ENCODE results near the gene LHFPL4. TPM values are rescaled to one million over a fixed set of nuclear protein-coding genes. Genes with fewer than 3 reads are reported as not detected.
A peak's percentile ranks its signal among the peaks of the same experiment; 100 is the strongest.

The LHFPL4 gene
- total and polyA plus RNA-seq, 7 experiments from 2014 or later: 0.08 to 0.13 TPM; not detected in 5

DNA sequence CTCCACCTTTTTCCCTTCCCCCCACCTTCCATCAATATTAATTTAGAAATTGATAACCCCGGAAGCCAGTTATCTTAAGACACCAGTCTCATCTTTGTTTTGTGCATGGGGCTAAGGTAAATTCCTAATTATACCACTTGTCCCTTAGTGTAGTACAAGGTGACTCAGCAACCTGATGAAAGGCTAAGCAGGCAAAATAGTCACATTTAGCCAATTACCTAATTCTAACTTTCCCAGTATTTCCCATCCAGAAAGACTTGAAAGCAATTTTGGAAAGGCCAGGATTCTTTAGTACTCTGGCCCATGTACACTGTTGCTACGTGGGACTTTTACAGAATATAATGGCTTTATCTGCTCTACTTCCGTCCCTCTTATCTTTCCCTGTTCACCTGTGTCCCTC lies 83.6 kb downstream of the LHFPL4 start:
- no peaks in the 10 kb centered on the region for H3K9me3 Mint-ChIP-seq
- Histone ChIP-seq H3K4me3 (ENCODE audit: low read length) (no peak overlapping the region), H3K27ac (ENCODE audit: low read depth, low read length) (no peak overlapping the region), H3K4me1 (ENCODE audit: control insufficient read depth in 2 of 2, insufficient read depth in 2 of 2, low read length in 2 of 2) (no peaks in the 10 kb centered on the region), H3K36me3 (ENCODE audit: control insufficient read depth in 2 of 3, insufficient read depth in 3 of 3, low read length in 3 of 3) (peaks cover 23 to 96% (median 56%) of the 10 kb centered on the region in 3 experiments), H3K9me3 (ENCODE audit: control insufficient read depth in 2 of 3, low read length in 3 of 3) (no peaks in the 10 kb centered on the region), H3K27me3 (ENCODE audit: control insufficient read depth in 2 of 2, insufficient read depth in 2 of 2, low read length in 2 of 2) (no peaks in the 10 kb centered on the region)
- ATAC-seq (no peak), DNase-seq (no peak)
- CTCF ChIA-PET: no interaction called here
- no peak overlapping the region for H3K4me3 Mint-ChIP-seq
- H3K27me3 Mint-ChIP-seq: no peaks in the 10 kb centered on the region
- peaks cover 21 to 73% (median 61%) of the 10 kb centered on the region in 5 donors for H3K36me3 Mint-ChIP-seq
- intact Hi-C loops (cut with micrococcal nuclease): no loop called here
- H3K4me1 Mint-ChIP-seq: peaks cover 0 to 26% (median 0%) of the 10 kb centered on the region in 7 donors
- POLR2A ChIA-PET: no interaction called here
- peak overlapping the region in 1 of 9 donors; percentile 53 for H3K27ac Mint-ChIP-seq

DNA sequence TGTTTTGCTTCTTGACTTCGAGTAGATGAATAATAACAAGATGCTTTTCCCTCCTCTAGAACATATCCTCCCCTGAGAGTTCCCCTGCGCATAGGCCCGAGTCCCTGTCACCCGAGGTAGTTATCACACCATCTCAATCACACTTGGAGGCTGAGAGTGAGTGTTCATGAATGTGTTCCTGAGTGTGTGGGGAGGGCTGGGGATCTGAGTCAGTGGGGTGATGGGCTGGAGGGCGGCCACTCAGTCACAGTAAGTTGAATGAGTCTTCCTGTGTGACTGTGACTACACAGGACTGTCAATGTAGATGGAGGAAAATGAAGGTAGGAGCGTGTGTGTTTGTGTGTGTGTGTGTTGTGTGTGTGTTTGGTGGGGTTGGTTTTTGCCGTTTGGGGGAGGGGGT lies 85.2 kb downstream of the LHFPL4 start:
- Mint-ChIP-seq H3K9me3 (no peaks in the 10 kb centered on the region), H3K4me1 (peaks cover 0 to 26% (median 0%) of the 10 kb centered on the region in 7 donors), H3K27me3 (no peaks in the 10 kb centered on the region), H3K4me3 (no peak overlapping the region), H3K36me3 (peaks cover 22 to 69% (median 52%) of the 10 kb centered on the region in 5 donors), H3K27ac (peak overlapping the region in 6 of 9 donors; percentile 23 to 88 (median 46))
- DNase-seq (no peak), ATAC-seq (no peak)
- intact Hi-C loops (cut with micrococcal nuclease): no loop called here
- peaks cover 17 to 96% (median 55%) of the 10 kb centered on the region in 3 experiments for H3K36me3 ChIP-seq (ENCODE audit: control insufficient read depth in 2 of 3, insufficient read depth in 3 of 3, low read length in 3 of 3)
- no peaks in the 10 kb centered on the region for H3K4me1 ChIP-seq (ENCODE audit: control insufficient read depth in 2 of 2, insufficient read depth in 2 of 2, low read length in 2 of 2)
- no peaks in the 10 kb centered on the region for H3K9me3 ChIP-seq (ENCODE audit: control insufficient read depth in 2 of 3, low read length in 3 of 3)
- CTCF ChIA-PET: no interaction called here
- POLR2A ChIA-PET: no interaction called here
- no peak overlapping the region for H3K27ac ChIP-seq (ENCODE audit: low read depth, low read length)
- no peak overlapping the region for H3K4me3 ChIP-seq (ENCODE audit: low read length)
- no peaks in the 10 kb centered on the region for H3K27me3 ChIP-seq (ENCODE audit: control insufficient read depth in 2 of 2, insufficient read depth in 2 of 2, low read length in 2 of 2)

DNA sequence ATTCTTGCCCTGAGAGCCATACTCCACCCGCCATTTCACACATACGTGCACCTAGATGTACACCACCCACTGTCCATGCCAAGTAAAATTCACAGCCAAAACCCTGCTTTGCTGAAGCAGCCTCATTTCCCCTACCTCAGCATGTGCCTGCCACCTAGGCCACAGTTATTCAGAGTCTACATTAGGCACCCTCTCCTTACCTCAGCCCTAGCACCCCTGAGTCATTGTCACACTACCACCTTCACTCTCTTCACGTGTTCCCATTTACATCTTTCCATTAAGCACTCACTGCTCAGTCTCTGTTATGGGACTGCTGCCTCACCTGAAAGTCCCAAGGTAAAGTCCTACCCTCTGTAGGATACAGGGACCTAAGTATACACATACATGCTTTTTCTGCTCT lies 86.2 kb downstream of the LHFPL4 start:
- peaks cover 18 to 61% (median 42%) of the 10 kb centered on the region in 5 donors for H3K36me3 Mint-ChIP-seq
- intact Hi-C loops (cut with micrococcal nuclease): no loop called here
- Histone ChIP-seq H3K27ac (ENCODE audit: low read depth, low read length) (no peak overlapping the region), H3K4me1 (ENCODE audit: control insufficient read depth in 2 of 2, insufficient read depth in 2 of 2, low read length in 2 of 2) (no peaks in the 10 kb centered on the region), H3K9me3 (ENCODE audit: control insufficient read depth in 2 of 3, low read length in 3 of 3) (no peaks in the 10 kb centered on the region), H3K36me3 (ENCODE audit: control insufficient read depth in 2 of 3, insufficient read depth in 3 of 3, low read length in 3 of 3) (peaks cover 13 to 92% (median 48%) of the 10 kb centered on the region in 3 experiments), H3K27me3 (ENCODE audit: control insufficient read depth in 2 of 2, insufficient read depth in 2 of 2, low read length in 2 of 2) (no peaks in the 10 kb centered on the region), H3K4me3 (ENCODE audit: low read length) (no peak overlapping the region)
- ATAC-seq (no peak), DNase-seq (no peak)
- ChIA-PET POLR2A (no interaction called here), CTCF (no interaction called here)
- no peak overlapping the region for H3K4me3 Mint-ChIP-seq
- H3K27ac Mint-ChIP-seq: peak overlapping the region in 4 of 9 donors; percentile 63 to 86 (median 69)
- H3K4me1 Mint-ChIP-seq: peaks cover 0 to 26% (median 0%) of the 10 kb centered on the region in 7 donors
- no peaks in the 10 kb centered on the region for H3K9me3 Mint-ChIP-seq
- no peaks in the 10 kb centered on the region for H3K27me3 Mint-ChIP-seq

DNA sequence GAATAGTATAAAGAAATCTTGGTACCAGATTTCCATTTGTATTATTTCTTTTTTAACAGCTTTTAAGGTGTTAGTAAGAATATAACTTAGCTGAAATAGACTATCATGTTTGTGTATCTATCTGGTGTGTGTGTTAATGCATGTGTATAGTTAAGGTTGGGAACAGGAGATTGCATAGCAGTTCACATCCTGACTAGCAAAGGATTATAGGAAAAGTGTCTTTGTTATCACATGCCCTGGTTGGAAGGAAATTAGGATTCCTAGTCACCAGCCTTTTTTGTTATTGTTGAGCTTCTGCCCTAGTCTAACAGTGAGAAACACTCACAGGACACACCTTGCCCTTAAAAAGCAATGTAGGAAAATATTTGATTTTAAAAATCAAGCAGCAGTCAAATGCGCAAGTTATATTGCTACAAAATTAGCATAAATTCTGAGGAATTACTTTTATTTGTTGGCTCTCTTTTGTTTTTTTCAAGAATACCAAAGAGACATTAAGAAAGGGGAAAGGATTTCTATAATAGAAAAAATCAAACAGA lies 98.0 kb downstream of the LHFPL4 start:
- no peak for ATAC-seq
- intact Hi-C loops (cut with micrococcal nuclease): no loop called here
- no peak overlapping the region for H3K27ac ChIP-seq (ENCODE audit: low read depth, low read length)
- peaks cover 6 to 27% (median 14%) of the 10 kb centered on the region in 5 donors for H3K36me3 Mint-ChIP-seq
- no peaks in the 10 kb centered on the region for H3K27me3 Mint-ChIP-seq
- no peaks in the 10 kb centered on the region for H3K27me3 ChIP-seq (ENCODE audit: control insufficient read depth in 2 of 2, insufficient read depth in 2 of 2, low read length in 2 of 2)
- H3K4me3 Mint-ChIP-seq: no peak overlapping the region
- DNase-seq: no peak
- no peaks in the 10 kb centered on the region for H3K9me3 ChIP-seq (ENCODE audit: control insufficient read depth in 2 of 3, low read length in 3 of 3)
- H3K9me3 Mint-ChIP-seq: no peaks in the 10 kb centered on the region
- peaks cover 5 to 26% (median 14%) of the 10 kb centered on the region in 7 donors for H3K4me1 Mint-ChIP-seq
- no peak overlapping the region for H3K4me3 ChIP-seq (ENCODE audit: low read length)
- CTCF ChIA-PET: interaction anchor here (0.6 kb wide), 1 partner anchor 52 kb away, joined by 3 read pairs; no protein-coding TSS in a partner anchor
- peaks cover 7 to 52% (median 32%) of the 10 kb centered on the region in 3 experiments for H3K36me3 ChIP-seq (ENCODE audit: control insufficient read depth in 2 of 3, insufficient read depth in 3 of 3, low read length in 3 of 3)
- H3K27ac Mint-ChIP-seq: no peak overlapping the region
- POLR2A ChIA-PET: no interaction called here
- peaks cover 0 to 3% of the 10 kb centered on the region in 2 donors for H3K4me1 ChIP-seq (ENCODE audit: control insufficient read depth in 2 of 2, insufficient read depth in 2 of 2, low read length in 2 of 2)

DNA sequence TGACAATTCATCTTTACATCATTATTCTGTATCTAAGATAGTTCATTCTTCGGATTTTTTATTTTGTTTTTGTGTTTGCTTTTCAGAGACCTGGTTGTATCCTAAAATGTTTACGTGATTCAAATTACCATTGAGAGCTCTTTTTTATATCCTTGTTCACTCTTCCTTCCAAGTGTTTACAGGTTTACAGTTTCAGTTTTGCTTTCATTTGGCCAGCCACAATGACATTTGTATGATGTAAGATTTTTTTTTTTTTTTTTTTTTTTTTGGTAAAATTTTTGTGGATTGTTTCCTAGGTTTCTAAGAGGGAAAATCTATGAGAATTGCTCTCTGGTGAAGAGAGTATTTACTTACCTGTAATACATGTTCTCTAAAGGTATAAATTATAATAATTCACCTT lies 101.2 kb downstream of the LHFPL4 start:
- peaks cover 0 to 3% of the 10 kb centered on the region in 2 donors for H3K4me1 ChIP-seq (ENCODE audit: control insufficient read depth in 2 of 2, insufficient read depth in 2 of 2, low read length in 2 of 2)
- ChIA-PET POLR2A (interaction anchor here (0.6 to 0.8 kb wide), 2 partner anchors 55 to 84 kb away, joined by 4 read pairs; partner anchors contain the start of gene SETD5), CTCF (no interaction called here)
- H3K27ac ChIP-seq (ENCODE audit: low read depth, low read length): peak overlapping the region; percentile 11
- peaks cover 20 to 73% (median 54%) of the 10 kb centered on the region in 3 experiments for H3K36me3 ChIP-seq (ENCODE audit: control insufficient read depth in 2 of 3, insufficient read depth in 3 of 3, low read length in 3 of 3)
- H3K27me3 ChIP-seq (ENCODE audit: control insufficient read depth in 2 of 2, insufficient read depth in 2 of 2, low read length in 2 of 2): no peaks in the 10 kb centered on the region
- DNase-seq (peak in 2 of 9 donors; percentile 0 to 9), ATAC-seq (no peak)
- no peaks in the 10 kb centered on the region for H3K9me3 ChIP-seq (ENCODE audit: control insufficient read depth in 2 of 3, low read length in 3 of 3)
- peak overlapping the region in 8 of 9 donors; percentile 45 to 98 (median 82) for H3K27ac Mint-ChIP-seq
- peak overlapping the region in 3 of 10 donors; percentile 25 to 86 (median 50) for H3K4me3 Mint-ChIP-seq
- no peaks in the 10 kb centered on the region for H3K27me3 Mint-ChIP-seq
- H3K4me1 Mint-ChIP-seq: peaks cover 11 to 34% (median 18%) of the 10 kb centered on the region in 7 donors
- H3K9me3 Mint-ChIP-seq: no peaks in the 10 kb centered on the region
- intact Hi-C loops (cut with micrococcal nuclease): loop anchor here in 1 of 2 donors (1.0 to 2.0 kb wide), 3 partner anchors 55 to 197 kb away; partner anchors contain the start of genes MTMR14, SETD5 and THUMPD3
- H3K4me3 ChIP-seq (ENCODE audit: low read length): no peak overlapping the region
- H3K36me3 Mint-ChIP-seq: peaks cover 13 to 39% (median 26%) of the 10 kb centered on the region in 5 donors

DNA sequence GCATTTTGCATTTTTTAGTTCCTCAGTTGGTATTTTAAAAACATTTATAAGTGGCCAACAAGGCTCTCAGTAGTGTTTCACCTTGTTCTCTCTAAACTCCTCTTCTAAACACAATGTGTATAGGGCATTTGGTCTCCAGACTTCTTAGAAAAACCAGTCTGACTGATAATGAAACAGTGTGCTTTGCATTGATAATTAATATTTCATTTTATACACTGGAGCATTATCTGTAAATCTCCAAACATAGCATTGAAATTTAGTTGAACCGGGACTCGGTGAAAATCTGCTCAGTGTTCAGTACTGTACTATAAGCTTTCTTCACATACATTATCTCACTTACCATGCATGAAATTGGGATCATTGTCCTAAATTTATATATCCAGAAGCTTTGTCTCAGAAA lies 102.6 kb downstream of the LHFPL4 start:
- H3K36me3 ChIP-seq (ENCODE audit: control insufficient read depth in 2 of 3, insufficient read depth in 3 of 3, low read length in 3 of 3): peaks cover 20 to 76% (median 52%) of the 10 kb centered on the region in 3 experiments
- intact Hi-C loops (cut with micrococcal nuclease): no loop called here
- Mint-ChIP-seq H3K27me3 (no peaks in the 10 kb centered on the region), H3K27ac (peak overlapping the region in 1 of 9 donors; percentile 87), H3K4me1 (peaks cover 11 to 34% (median 18%) of the 10 kb centered on the region in 7 donors), H3K4me3 (no peak overlapping the region), H3K9me3 (no peaks in the 10 kb centered on the region), H3K36me3 (peaks cover 13 to 49% (median 29%) of the 10 kb centered on the region in 5 donors)
- H3K27me3 ChIP-seq (ENCODE audit: control insufficient read depth in 2 of 2, insufficient read depth in 2 of 2, low read length in 2 of 2): no peaks in the 10 kb centered on the region
- H3K9me3 ChIP-seq (ENCODE audit: control insufficient read depth in 2 of 3, low read length in 3 of 3): no peaks in the 10 kb centered on the region
- DNase-seq: no peak
- CTCF ChIA-PET: no interaction called here
- no peak for ATAC-seq
- POLR2A ChIA-PET: no interaction called here
- peaks cover 0 to 3% of the 10 kb centered on the region in 2 donors for H3K4me1 ChIP-seq (ENCODE audit: control insufficient read depth in 2 of 2, insufficient read depth in 2 of 2, low read length in 2 of 2)
- no peak overlapping the region for H3K27ac ChIP-seq (ENCODE audit: low read depth, low read length)
- no peak overlapping the region for H3K4me3 ChIP-seq (ENCODE audit: low read length)
